GM18951 (cell line): ENCODE results near the gene BNIP5.
"Not testable (repeated sequence)": the region's sequence is repeated elsewhere in the genome, so short reads cannot be mapped to it uniquely, and the experiment has no call there.

Experiments
- POLR2A ChIP-seq: IDR thresholded peaks from 4 replicates; pipeline ENCODE4 v1.6.1; 2011; ENCODE audit warnings: mild to moderate bottlenecking; ENCODE audit not compliant: insufficient read length, insufficient read depth; ENCODE audit errors: extremely low read depth
- in situ Hi-C: fragments of 300-500 bp; cut with MboI; formaldehyde crosslinking; loops from one replicate; pipeline ENCODE4 v1.12.0; 2022; ENCODE audit warnings: low sequenced_read_pairs, mixed read lengths, inconsistent platforms; ENCODE audit not compliant: unreplicated experiment

The BNIP5 gene

DNA sequence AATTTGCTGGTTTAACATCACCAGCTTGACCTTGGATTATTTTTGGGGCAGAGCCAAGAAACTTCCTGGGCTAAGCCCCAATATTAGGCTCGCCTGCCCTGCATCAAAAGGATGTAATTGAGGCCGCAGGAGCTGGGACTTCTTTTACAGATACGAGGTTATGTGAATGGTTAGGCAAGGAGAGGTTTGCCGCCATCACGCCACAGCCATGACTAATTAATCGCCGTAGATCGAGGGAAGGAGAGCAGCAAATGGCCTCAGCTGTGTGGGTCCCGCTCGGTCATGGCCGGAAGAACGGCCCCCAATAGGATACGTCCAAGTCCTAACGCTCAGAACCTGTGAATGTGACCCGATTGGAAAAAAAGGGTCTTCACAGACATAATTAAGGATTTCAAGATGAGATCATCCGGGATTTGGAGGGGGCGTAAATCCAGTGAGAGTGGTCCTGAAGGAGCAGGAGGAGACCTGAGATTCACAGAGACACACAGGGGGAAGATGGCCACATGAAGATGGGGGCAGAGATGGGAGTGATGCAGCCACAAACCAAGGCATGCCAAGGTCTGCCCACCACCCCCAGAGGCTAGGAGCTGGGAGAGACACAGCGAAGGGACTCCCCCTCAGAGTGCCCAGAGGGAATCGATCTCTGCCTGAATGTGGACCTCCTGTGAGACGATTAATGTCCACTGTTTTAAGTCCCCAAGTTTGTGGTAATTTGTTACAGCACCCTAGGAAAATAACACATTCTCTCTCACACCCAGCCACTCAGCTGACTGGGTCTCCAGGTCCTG is 10.0 kb upstream of the BNIP5 start:
- in situ Hi-C loops: no loop called here
- TF ChIP-seq POLR2A: no peak

GRCh38 chr6:36345681-36346466 is 9.2 kb upstream of the BNIP5 start:
- TF ChIP-seq POLR2A: no peak
- in situ Hi-C loops: no loop called here

GRCh38 chr6:36343109-36343680 is 6.5 kb upstream of the BNIP5 start:
- in situ Hi-C loops: no loop called here
- TF ChIP-seq POLR2A: no peak

DNA sequence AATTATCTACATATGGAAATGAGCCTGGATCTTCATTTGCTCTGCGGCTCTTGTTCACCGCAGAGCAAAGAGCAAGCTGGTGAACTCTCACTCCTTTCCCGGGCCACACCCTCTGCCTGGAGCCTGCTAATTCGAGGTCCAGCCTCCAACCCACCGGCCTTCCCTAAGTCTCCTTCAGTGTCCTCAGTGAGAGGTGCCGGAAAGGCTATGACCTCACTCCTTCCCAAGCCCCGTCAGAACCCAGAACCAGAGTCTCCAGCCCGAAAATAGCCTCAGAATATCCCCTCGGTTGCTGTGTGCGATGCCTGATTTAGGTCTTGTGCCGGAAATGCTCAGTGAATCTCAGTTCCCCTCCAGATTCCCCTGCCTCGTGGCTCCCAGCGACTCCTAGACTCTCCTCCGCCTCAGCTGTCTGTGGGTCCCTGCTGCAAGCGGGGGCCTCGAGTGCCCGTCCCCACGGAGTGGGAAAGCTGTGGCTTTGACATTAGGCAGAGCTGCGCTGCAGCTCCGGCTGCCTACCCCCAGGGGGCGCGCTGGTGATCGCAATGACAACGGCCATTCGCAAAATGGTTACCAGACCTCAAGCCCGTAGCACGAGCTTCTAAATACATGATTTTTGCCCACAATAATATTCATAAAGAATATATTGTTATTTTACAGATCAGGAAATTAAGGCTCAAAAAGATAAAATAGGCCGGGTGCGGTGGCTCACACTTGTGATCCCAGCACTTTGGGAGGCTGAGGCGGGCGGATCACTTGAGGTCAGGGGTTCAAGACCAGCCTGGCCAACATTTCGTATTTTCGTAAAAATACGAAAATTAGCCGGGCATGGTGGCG is 4.1 kb upstream of the BNIP5 start:
- in situ Hi-C loops: no loop called here
- TF ChIP-seq POLR2A: no peak

DNA sequence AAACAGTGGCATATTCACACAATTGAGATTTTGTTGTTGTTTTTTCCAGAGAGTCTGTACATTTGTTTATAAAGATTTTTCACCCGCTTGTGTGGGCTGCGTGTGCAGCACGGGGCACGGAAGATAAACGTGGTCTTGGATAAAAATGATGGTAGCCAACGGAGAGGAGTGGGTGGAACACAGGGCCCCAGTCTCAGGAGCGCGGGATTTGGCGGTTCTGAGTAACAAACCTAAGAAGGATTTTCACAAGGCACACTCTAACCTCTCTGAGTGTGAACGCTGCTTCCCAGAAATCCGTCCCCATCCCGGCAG is 3.6 kb upstream of the BNIP5 start:
- TF ChIP-seq POLR2A: no peak
- in situ Hi-C loops: no loop called here

- in situ Hi-C loops: no loop called here
- no peak for TF ChIP-seq POLR2A
These were observed 2.5 kb upstream of the BNIP5 start for GRCh38 chr6:36339146-36339545.

DNA sequence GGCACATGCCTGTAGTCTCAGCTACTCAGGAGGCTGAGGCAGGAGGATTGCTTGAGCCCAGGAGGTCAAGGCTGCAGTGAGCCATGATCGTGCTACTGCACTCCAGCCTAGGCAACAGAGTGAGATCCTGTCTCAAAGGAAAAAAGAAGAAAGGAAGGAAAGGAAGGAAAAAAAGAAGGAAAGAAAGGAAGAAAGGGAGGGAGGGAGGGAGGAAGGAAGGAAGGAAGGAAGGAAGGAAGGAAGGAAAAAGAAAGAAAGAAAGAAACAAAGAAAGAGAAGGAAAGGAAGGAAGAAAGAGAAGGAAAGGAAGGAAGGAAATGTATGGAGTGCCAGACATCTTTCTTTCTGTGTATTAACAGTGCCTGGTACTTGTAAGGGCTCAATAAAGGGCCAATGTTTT is 1.5 kb upstream of the BNIP5 start:
- in situ Hi-C loops: not testable (repeated sequence)

- in situ Hi-C loops: no loop called here
- TF ChIP-seq POLR2A: no peak
These were observed 1.1 kb upstream of the BNIP5 start for GRCh38 chr6:36337814-36338213.

GRCh38 chr6:36336208-36336710 is 429 bp downstream of the BNIP5 start:
- in situ Hi-C loops: no loop called here
- no peak for TF ChIP-seq POLR2A

DNA sequence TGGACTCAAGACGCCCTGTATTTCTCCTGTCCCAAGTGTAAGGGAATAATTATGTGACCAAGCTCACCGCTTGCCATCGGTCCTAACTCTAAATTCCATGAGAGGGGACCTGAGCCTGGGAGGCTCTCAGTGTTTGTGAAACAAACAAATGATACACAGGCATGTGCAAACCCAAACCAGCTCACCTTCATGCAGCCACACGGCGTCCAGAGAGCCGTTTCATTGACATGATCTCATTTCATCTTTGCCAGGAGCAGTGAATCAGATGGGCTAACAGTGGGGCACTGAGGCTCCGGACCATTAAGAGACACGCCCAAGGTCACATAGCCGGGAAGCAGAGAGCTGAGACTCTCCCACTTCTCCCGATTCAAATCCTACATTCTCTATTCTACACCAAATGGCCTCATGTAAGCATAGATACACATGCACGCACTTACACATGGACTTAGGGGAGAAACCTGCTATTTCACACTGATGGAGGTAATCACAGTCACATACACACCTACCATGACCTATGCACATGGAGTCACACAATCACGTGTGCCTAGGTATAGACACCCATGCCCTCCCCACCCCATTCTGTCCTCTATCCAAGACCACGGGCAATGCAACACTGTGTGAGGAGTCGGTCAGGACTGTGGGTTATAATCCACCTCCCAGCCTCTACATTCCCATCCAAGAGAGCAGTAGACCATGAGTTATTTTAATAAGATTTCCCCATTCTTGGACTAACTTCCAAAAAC is 1.1 kb downstream of the BNIP5 start:
- in situ Hi-C loops: no loop called here
- no peak for TF ChIP-seq POLR2A

DNA sequence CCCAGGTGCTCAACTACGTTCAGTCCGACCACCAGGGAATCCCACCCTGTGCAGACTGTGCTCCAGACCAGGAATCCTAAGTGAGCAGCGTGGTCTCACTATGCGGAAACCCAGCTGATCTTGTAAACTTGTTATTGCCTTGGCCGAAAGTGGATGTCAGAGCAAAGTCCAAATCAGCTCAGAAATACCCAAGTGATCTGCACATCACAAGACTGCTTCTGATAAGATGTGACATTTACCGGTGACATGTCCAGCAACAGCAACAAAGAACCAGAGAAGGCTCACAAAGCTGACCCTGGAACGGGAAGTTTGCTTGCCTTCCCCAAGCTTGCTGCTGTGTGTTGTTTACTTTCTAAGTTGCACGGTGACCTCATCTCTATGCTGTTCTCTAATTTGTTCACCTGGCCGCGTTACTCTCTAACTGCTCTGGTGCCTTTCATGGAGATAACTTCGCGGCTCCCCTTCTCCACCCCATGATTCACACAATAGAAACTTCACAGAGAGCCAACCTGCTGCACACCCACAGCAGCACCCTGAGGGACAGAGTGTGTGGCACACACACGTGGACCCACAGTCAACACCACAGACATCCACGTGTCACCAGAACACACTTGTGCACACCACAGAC is 1.7 kb downstream of the BNIP5 start:
- no peak for TF ChIP-seq POLR2A
- in situ Hi-C loops: no loop called here
